ENCODE results near the gene CYYR1. TPM values are rescaled to one million over a fixed set of nuclear protein-coding genes. Genes with fewer than 3 reads are reported as not detected.

CYYR1 gene
- total RNA-seq: 0.20 TPM in 1 of 2 replicates, not detected in the other

DNA sequence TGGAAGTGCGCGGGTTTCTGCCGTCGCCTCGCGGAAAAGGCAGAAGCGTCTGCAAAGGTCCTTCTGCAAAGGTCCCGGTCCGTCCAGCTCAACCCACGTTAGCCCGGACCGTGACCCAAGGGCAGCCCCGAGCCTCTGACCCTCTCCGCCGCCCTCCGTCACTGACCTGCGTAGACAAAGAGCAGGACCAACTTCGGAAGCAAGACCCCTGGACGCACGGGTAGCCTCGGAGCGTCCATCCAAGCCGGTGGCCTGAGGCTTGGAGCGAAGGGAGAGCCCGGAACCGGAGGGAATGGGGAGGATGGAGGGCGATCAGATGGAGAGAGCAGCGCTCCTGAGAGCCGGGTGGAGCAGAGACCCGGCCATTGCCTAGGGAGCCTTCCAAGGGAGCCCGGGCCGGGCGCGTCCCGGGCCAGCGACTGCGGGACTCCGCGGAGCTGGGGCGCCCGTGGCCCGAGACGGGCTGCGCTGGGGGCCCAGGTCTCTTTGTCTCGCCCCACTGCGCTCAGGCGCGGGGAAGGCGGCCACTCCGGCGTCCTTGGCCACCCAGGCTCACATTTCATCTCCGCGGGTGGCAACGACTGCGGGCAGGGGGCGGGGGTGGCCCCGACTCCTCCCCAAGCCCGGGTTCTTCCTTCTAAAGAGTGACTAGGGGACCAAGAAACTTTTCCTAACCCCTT lies at the start of gene CYYR1:
Gene CYYR1, minus strand, starts transcription at position 585 of the 680 bp plus-strand sequence. Its CDS starts 346 bp downstream, at position 239.

